GM18951 (cell line): ENCODE measurements around the gene HOXC6.
"Not testable (repeated sequence)": the region's sequence is repeated elsewhere in the genome, so short reads cannot be mapped to it uniquely, and the experiment has no call there.

ENCODE experiments used
- POLR2A ChIP-seq: IDR thresholded peaks from 4 replicates; pipeline ENCODE4 v1.6.1; 2011; ENCODE audit warnings: mild to moderate bottlenecking; ENCODE audit not compliant: insufficient read length, insufficient read depth; ENCODE audit errors: extremely low read depth
- in situ Hi-C: fragments of 300-500 bp; cut with MboI; formaldehyde crosslinking; loops from one replicate; pipeline ENCODE4 v1.12.0; 2022; ENCODE audit warnings: low sequenced_read_pairs, mixed read lengths, inconsistent platforms; ENCODE audit not compliant: unreplicated experiment

The HOXC6 gene

DNA sequence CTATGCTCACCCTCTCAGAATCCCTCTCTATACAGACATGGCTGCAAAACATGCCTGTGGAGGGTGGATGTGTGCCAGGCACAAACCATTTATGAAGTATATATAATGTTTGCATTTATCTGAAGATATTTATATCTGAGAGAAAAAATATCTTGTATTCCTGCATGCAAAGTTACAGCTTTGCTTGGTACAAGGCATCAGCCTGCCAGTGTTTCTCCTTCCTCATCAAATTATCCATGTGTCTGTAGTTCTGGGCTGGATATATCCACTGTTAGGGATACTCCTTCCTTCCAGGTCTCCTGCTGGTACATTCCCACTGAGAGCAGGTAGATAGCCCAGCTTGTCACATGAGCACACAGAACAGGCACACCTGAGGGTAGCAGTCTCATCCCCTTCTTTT, 37.4 kb downstream of the HOXC6 start:
- in situ Hi-C loops: no loop called here
- no peak for TF ChIP-seq POLR2A

DNA sequence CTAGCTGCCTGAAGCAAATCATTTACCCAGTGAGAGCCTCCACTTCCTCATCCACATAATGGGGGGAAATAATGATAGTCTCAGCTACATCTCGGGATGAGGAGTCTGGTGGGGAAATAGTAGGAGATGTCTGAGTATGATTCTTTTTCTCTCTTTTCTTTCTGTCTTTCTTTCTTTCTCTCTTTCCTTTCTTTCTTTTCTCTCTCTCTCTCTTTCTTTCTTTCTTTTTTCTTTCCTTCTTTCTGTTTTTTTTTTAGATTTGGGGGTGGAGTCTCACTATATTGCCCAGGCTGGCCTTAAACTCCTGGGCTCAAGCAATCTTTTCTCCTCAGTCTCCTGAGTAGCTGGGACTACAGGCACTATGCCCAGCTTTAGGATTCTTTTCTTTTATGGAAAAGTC, 38.2 kb downstream of the HOXC6 start:
- in situ Hi-C loops: no loop called here
- TF ChIP-seq POLR2A: no peak

DNA sequence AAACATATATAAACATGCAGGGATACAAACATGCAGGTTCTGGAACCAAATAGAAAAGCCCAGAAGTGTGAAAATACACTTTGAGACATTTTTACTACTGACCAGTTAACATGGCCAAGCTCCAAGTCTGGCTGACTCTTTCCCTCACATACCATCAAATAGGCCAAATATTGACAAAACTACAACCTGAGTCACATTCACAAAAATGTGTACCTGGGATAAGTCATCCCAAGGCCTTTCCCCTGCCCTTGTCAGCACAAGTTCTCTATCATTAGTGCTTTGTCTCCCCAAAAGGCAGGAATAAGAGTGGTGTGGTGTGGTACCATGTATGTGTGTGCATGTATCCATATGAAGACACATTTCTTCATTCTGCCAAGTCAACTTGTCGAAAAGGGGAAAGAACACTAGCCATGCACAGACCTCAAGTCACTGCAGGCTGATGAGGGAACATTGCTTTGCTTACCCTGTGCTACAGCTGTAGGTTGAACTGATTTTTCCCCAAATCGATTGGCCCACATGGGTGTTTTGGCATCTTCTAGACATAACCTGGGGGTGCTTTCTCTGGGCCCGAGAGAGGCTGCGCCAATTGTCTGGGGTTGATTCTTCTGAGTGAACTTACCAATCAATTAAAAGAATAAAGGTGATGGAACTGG, 40.3 kb downstream of the HOXC6 start:
- no peak for TF ChIP-seq POLR2A
- in situ Hi-C loops: no loop called here

DNA sequence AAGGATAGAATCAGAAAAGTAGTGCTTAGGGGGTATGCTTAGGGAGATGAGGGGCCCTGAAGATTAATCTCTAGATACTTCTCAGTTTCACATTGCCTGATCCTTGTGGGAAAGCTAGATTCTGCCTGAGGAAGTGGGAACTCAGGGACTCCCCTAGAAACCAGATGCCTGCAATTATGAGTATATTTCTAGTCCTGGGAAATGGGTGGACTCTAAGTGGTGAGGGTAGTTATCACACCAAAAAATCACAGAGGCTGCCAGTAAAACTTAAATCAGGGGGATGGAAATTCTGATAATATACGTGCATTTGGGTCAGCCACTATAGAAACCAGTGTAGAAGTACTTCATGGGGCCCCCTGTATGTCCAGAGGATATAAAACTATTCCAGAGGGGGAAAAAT, 43.7 kb downstream of the HOXC6 start:
- in situ Hi-C loops: no loop called here
- no peak for TF ChIP-seq POLR2A

DNA sequence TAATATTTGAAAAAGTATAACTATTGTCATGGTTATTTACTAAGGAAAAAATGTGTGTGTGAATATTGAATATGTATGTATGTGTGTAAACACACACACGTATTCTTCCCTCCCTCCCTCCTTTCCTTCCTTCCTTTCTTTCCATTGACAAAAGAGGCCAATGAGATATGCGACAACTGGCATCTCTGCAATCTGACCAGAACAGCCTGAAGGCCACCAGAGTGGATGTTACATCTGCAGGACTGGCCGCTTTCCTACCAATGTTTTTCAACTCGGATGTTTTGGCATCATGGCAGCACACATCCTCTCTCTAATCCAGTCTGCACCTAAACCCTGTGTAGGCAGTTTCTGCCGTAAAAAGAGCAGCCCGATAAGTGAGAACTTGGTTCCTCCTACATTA, 46.1 kb downstream of the HOXC6 start:
- in situ Hi-C loops: no loop called here
- no peak for TF ChIP-seq POLR2A

DNA sequence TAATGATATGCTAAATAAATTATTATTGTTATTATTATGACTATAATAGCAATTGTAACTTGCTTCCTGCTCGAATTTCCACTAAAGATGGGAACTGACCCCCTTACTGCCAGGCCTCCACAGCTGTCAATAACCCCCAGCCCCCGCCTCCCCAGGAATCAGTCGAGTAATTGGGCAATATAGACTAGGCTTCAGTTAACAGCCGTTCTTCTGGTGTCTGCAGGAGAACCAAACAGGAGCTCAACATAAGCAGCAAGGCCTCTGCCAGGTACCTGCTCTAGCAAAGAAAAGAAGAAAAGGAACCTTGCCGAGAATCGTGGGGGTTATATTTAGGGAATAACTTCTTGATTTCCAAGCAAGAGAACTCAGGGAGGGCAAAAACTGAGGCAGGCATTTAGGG, 47.2 kb downstream of the HOXC6 start:
- in situ Hi-C loops: no loop called here
- no peak for TF ChIP-seq POLR2A

DNA sequence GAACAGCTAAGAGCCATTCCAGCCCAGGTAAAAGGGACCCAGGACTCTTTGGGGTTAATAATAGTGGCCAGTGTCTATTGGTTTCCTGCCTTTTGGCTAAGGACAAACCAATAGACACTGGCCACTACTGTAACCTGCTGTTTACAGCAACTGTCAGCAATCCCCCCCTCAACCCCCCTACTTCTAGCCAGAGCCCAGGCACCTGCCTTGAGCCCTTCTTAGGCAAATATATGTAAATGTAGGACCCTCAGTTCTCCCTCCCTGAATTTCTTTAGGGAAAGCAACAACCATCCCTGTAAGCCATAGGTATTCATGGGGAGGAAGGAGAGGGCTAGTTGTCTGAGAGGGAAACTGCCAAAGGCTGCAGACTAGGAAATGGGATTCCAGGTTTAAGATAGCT, 47.7 kb downstream of the HOXC6 start:
- in situ Hi-C loops: no loop called here
- TF ChIP-seq POLR2A: no peak

DNA sequence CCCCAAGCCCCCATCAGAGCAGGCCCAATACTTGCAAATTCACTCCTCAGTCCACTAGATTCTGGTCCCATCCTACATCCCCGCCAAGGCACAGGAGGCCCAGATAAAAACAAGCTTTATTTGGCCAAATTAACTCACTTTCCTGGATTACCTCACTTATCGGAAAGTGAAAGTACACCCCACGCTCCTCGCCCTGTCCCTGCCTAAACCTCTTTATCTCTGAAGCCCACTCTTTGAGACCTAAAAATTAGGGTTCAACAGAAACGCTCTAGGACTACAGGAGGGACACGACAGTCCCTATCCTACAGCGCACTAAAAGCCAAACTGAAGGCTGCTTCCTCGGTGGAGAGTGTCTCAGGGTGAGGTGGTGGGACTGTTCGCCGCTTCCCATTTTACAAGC, 49.6 kb downstream of the HOXC6 start:
- in situ Hi-C loops: not testable (repeated sequence)

DNA sequence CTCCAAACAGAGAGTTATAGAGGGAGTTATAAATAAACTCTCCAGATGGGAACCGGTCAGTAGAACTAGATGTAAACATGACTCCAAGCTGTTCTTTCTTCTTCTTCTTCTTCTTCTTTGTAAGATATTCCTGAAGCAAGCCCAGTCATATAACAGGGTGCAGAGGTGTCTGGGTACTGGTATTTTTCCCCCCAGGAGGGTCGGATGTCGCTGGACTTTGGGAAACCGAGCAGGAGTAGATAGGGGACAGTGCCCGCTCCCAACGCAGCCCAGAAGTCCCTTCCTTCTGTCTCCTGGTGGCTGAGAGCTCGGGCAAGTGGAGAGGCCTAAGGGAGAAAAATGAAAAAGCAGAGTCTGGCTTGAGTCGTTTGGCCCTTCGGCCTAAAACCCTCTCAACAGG, 50.9 kb downstream of the HOXC6 start:
- in situ Hi-C loops: not testable (repeated sequence)
